ENCODE data around the gene OGFRL1.
"Not testable (repeated sequence)": the region's sequence is repeated elsewhere in the genome, so short reads cannot be mapped to it uniquely, and the experiment has no call there.

- TF ChIP-seq, protein P1, sequence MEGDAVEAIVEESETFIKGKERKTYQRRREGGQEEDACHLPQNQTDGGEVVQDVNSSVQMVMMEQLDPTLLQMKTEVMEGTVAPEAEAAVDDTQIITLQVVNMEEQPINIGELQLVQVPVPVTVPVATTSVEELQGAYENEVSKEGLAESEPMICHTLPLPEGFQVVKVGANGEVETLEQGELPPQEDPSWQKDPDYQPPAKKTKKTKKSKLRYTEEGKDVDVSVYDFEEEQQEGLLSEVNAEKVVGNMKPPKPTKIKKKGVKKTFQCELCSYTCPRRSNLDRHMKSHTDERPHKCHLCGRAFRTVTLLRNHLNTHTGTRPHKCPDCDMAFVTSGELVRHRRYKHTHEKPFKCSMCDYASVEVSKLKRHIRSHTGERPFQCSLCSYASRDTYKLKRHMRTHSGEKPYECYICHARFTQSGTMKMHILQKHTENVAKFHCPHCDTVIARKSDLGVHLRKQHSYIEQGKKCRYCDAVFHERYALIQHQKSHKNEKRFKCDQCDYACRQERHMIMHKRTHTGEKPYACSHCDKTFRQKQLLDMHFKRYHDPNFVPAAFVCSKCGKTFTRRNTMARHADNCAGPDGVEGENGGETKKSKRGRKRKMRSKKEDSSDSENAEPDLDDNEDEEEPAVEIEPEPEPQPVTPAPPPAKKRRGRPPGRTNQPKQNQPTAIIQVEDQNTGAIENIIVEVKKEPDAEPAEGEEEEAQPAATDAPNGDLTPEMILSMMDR (IDR thresholded peaks at IDR 0.05), result not testable (repeated sequence)
- not testable (repeated sequence) for TF ChIP-seq ZFX (IDR thresholded peaks at IDR 0.05; ENCODE audit: borderline replicate concordance)
These were observed 22.2 kb upstream of the OGFRL1 start for GRCh38 chr6:71266392-71266791.

All from 22Rv1 (cell line).